MM.1S (cell line): ENCODE measurements around the gene ATF5.

Source experiments
- DNase-seq: peaks from one replicate; pipeline ENCODE4 v3.0.0-alpha.2; 2015
- H2AFZ ChIP-seq: fragments of 300-600 bp; sonication (generic); 2 replicates; pipeline ENCODE4 v1.6.0; 2016; ENCODE audit warnings: antibody characterized with exemption, low read length
- H3F3A ChIP-seq: fragments of 300-600 bp; sonication (generic); 2 replicates; pipeline ENCODE4 v1.6.1; 2016; ENCODE audit warnings: mild to moderate bottlenecking, antibody characterized with exemption, low read length, moderate library complexity, mixed read lengths; ENCODE audit not compliant: insufficient read depth
- H3K27ac ChIP-seq: fragments of 300-600 bp; sonication (generic); 2 replicates; pipeline ENCODE4 v1.5.1; 2016; ENCODE audit warnings: mild to moderate bottlenecking, low read length
- H3K27me3 ChIP-seq: fragments of 300-600 bp; sonication (generic); replicated peaks from 2 replicates; pipeline ENCODE4 v1.6.0; 2016; ENCODE audit warnings: low read length; ENCODE audit not compliant: insufficient read depth
- H3K36me3 ChIP-seq: fragments of 300-600 bp; sonication (generic); replicated peaks from 2 replicates; pipeline ENCODE4 v1.6.1; 2016; ENCODE audit warnings: mild to moderate bottlenecking, low read length, mixed read lengths; ENCODE audit not compliant: insufficient read depth
- H3K4me1 ChIP-seq: fragments of 300-600 bp; sonication (generic); 2 replicates; pipeline ENCODE4 v1.6.1; 2016; ENCODE audit warnings: low read length, mixed read lengths
- H3K4me2 ChIP-seq: fragments of 300-600 bp; sonication (generic); 2 replicates; pipeline ENCODE4 v1.6.0; 2016; ENCODE audit warnings: low read depth, low read length
- H3K4me3 ChIP-seq: fragments of 300-600 bp; sonication (generic); 2 replicates; pipeline ENCODE4 v1.5.1; 2016; ENCODE audit warnings: low read length, mixed read lengths
- H3K79me2 ChIP-seq: fragments of 300-600 bp; sonication (generic); 2 replicates; pipeline ENCODE4 v1.6.1; 2016; ENCODE audit warnings: mixed run types, low read length, mixed read lengths
- H3K9ac ChIP-seq: fragments of 300-600 bp; sonication (generic); 2 replicates; pipeline ENCODE4 v1.6.1; 2016; ENCODE audit warnings: low read length, mixed read lengths
- H3K9me2 ChIP-seq: fragments of 300-600 bp; sonication (generic); replicated peaks from 2 replicates; pipeline ENCODE4 v1.6.1; 2016; ENCODE audit warnings: mild to moderate bottlenecking, low read length, mixed read lengths; ENCODE audit not compliant: insufficient read depth
- H3K9me3 ChIP-seq: fragments of 300-600 bp; sonication (generic); replicated peaks from 2 replicates; pipeline ENCODE4 v1.6.1; 2016; ENCODE audit warnings: mild to moderate bottlenecking, low read length, mixed read lengths; ENCODE audit not compliant: insufficient read depth
- H4K20me1 ChIP-seq: fragments of 300-600 bp; sonication (generic); 2 replicates; pipeline ENCODE4 v1.6.1; 2016; ENCODE audit warnings: mild to moderate bottlenecking, low read length, moderate library complexity, mixed read lengths; ENCODE audit not compliant: insufficient read depth
- CTCF ChIP-seq: fragments of 300-600 bp; sonication (generic); IDR thresholded peaks from 2 replicates; pipeline ENCODE4 v1.5.1; 2016; ENCODE audit warnings: antibody characterized with exemption, low read length, mixed read lengths
- EZH2 ChIP-seq: fragments of 300-600 bp; sonication (generic); optimal IDR thresholded peaks from 2 replicates; pipeline ENCODE3; 2017; ENCODE audit warnings: low read depth, mild to moderate bottlenecking, antibody characterized with exemption, low read length, mixed read lengths
- EZH2phosphoT487 ChIP-seq: fragments of 300-600 bp; sonication (generic); IDR thresholded peaks from 2 replicates; pipeline ENCODE4 v1.6.1; 2018; ENCODE audit warnings: antibody characterized with exemption, low read length

Gene ATF5

GRCh38 chr19:49891393-49891792 lies 37.6 kb upstream of the ATF5 start:
- no peaks in the 10 kb centered on the region for H4K20me1 ChIP-seq
- no peak for DNase-seq
- H3K27me3 ChIP-seq = peaks cover 5% of the 10 kb centered on the region; the same call in 1 of the 2 replicates
- H3F3A ChIP-seq = peaks cover 3% of the 10 kb centered on the region; the same call in 1 of the 2 replicates
- no peaks in the 10 kb centered on the region for H3K9me2 ChIP-seq
- H3K27ac ChIP-seq = no peak overlapping the region
- no peak overlapping the region for H3K4me3 ChIP-seq
- H3K4me2 ChIP-seq = no peak overlapping the region
- no peak overlapping the region for H3K9ac ChIP-seq
- no peaks in the 10 kb centered on the region for H3K9me3 ChIP-seq
- H3K4me1 ChIP-seq = 0 out of 2 replicates have a peak, but pooled peaks cover 2% of the 10 kb centered on the region
- no peaks in the 10 kb centered on the region for H3K36me3 ChIP-seq
- H3K79me2 ChIP-seq = no peaks in the 10 kb centered on the region
- H2AFZ ChIP-seq = no peak overlapping the region
- TF ChIP-seq EZH2 = no peak
- no peak for TF ChIP-seq EZH2phosphoT487
- no peak for TF ChIP-seq CTCF

DNA sequence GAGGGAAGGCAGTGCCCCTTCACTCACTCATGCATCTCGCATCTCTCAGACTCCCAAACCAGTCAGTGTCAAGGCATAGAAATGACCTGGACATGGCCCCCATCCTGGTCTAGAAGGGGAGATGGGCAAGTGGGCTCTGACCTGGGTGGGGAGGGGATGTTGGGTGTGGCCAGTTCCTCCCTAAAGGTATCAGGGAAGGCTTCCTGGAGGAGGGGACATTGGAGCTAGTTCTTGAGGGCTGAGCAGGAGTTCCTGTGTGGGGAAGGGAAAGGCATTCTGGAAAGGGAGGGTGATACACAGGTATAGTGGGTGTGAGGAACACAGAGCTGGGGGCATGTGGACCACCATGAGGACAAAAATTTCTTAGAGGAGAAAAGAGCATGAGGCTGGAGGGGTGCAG lies 36.3 kb upstream of the ATF5 start:
- no peak overlapping the region for H3K9ac ChIP-seq
- H3K79me2 ChIP-seq = no peaks in the 10 kb centered on the region
- H3K4me1 ChIP-seq = peaks cover 14% of the 10 kb centered on the region

GRCh38 chr19:49894011-49894664 lies 34.9 kb upstream of the ATF5 start:
- peaks cover 14% of the 10 kb centered on the region for H3K4me1 ChIP-seq
- no peaks in the 10 kb centered on the region for H3K9me3 ChIP-seq
- no peak overlapping the region for H3K4me3 ChIP-seq
- no peaks in the 10 kb centered on the region for H3K9me2 ChIP-seq
- H3K27ac ChIP-seq = no peak overlapping the region
- peaks cover 5% of the 10 kb centered on the region; the same call in 1 of the 2 replicates for H3K27me3 ChIP-seq
- DNase-seq = no peak
- no peaks in the 10 kb centered on the region for H3K36me3 ChIP-seq
- H3F3A ChIP-seq = peaks cover 16% of the 10 kb centered on the region; the same call in 1 of the 2 replicates
- no peak for TF ChIP-seq EZH2
- TF ChIP-seq CTCF = no peak
- no peak for TF ChIP-seq EZH2phosphoT487
- H3K4me2 ChIP-seq = no peak overlapping the region
- H4K20me1 ChIP-seq = no peaks in the 10 kb centered on the region
- no peak overlapping the region for H2AFZ ChIP-seq
- H3K9ac ChIP-seq = no peak overlapping the region
- H3K79me2 ChIP-seq = no peaks in the 10 kb centered on the region

More for the DNA sequence above, 36.3 kb upstream of the ATF5 start:
- Histone ChIP-seq H3K9me2 (no peaks in the 10 kb centered on the region), H4K20me1 (no peaks in the 10 kb centered on the region), H3K9me3 (no peaks in the 10 kb centered on the region), H2AFZ (no peak overlapping the region), H3F3A (peaks cover 16% of the 10 kb centered on the region; the same call in 1 of the 2 replicates), H3K4me3 (no peak overlapping the region), H3K27ac (no peak overlapping the region), H3K36me3 (no peaks in the 10 kb centered on the region), H3K27me3 (peaks cover 5% of the 10 kb centered on the region; the same call in 1 of the 2 replicates), H3K4me2 (no peak overlapping the region)
- DNase-seq = no peak
- TF ChIP-seq EZH2phosphoT487 = no peak
- TF ChIP-seq CTCF = no peak
- no peak for TF ChIP-seq EZH2
